SU-DHL-6 (cell line): ENCODE data around the gene RIC1.
"Not testable (repeated sequence)": the region's sequence is repeated elsewhere in the genome, so short reads cannot be mapped to it uniquely, and the experiment has no call there.

ENCODE experiments used
- H2AFZ ChIP-seq: fragments of 200-600 bp; sonication (generic); 2 replicates; pipeline ENCODE4 v1.6.1; 2014; ENCODE audit warnings: low read depth, mild to moderate bottlenecking, moderate library complexity, mixed read lengths, antibody characterized with exemption, low read length; ENCODE audit not compliant: severe bottlenecking
- H3F3A ChIP-seq: fragments of 200-600 bp; shearing (Covaris generic); 2 replicates; pipeline ENCODE4 v1.6.0; 2016; ENCODE audit warnings: antibody characterized with exemption, mild to moderate bottlenecking; ENCODE audit not compliant: insufficient read depth
- H3K27ac ChIP-seq: fragments of 200-600 bp; sonication (generic); 2 replicates; pipeline ENCODE4 v1.5.1; 2016; ENCODE audit warnings: low read depth, mild to moderate bottlenecking, low read length, moderate library complexity, mixed read lengths
- H3K27me3 ChIP-seq: fragments of 200-600 bp; sonication (generic), shearing (Covaris generic); 2 replicates; pipeline ENCODE4 v1.6.0; 2014; ENCODE audit warnings: mild to moderate bottlenecking, low read length
- H3K36me3 ChIP-seq: fragments of 200-600 bp; sonication (generic); 2 replicates; pipeline ENCODE4 v1.6.1; 2014; ENCODE audit warnings: mild to moderate bottlenecking, low read length, mixed read lengths
- H3K4me2 ChIP-seq: fragments of 300-600, 200-600 bp; shearing (Covaris generic), sonication (generic); 2 replicates; pipeline ENCODE4 v1.6.0; 2014; ENCODE audit warnings: low read length, low read depth, mild to moderate bottlenecking; ENCODE audit not compliant: poor library complexity, severe bottlenecking
- H3K4me3 ChIP-seq: fragments of 200-600 bp; sonication (generic); 2 replicates; pipeline ENCODE4 v1.5.1; 2014; ENCODE audit warnings: antibody characterized with exemption, low read length, mild to moderate bottlenecking, mixed read lengths; ENCODE audit not compliant: insufficient read depth, poor library complexity, severe bottlenecking
- H3K79me2 ChIP-seq: fragments of 200-600 bp; sonication (generic); 2 replicates; pipeline ENCODE4 v1.6.1; 2014; ENCODE audit warnings: mild to moderate bottlenecking, low read length, moderate library complexity; ENCODE audit not compliant: insufficient read depth
- H3K9ac ChIP-seq: fragments of 200-600 bp; sonication (generic); 2 replicates; pipeline ENCODE4 v1.7.0; 2014; ENCODE audit warnings: mild to moderate bottlenecking, low read length
- H3K9me2 ChIP-seq: fragments of 200-600 bp; sonication (generic); replicated peaks from 2 replicates; pipeline ENCODE4 v1.6.1; 2014; ENCODE audit warnings: low read length; ENCODE audit not compliant: insufficient read depth
- H3K9me3 ChIP-seq: fragments of 200-600 bp; sonication (generic); 2 replicates; pipeline ENCODE4 v1.6.1; 2014; ENCODE audit warnings: low read length, mixed read lengths; ENCODE audit not compliant: insufficient read depth
- H4K20me1 ChIP-seq: fragments of 200-600 bp; sonication (generic); 2 replicates; pipeline ENCODE4 v1.6.1; 2014; ENCODE audit warnings: low read depth, mild to moderate bottlenecking, antibody characterized with exemption, low read length, moderate library complexity, mixed read lengths
- CTCF ChIP-seq: fragments of 200-600 bp; sonication (generic); IDR thresholded peaks from one replicate; pipeline ENCODE4 v1.5.1; 2017; ENCODE audit warnings: antibody characterized with exemption, mild to moderate bottlenecking, low read length, moderate library complexity; ENCODE audit not compliant: insufficient read depth, poor library complexity, severe bottlenecking
- EZH2phosphoT487 ChIP-seq: fragments of 200-600 bp; sonication (generic), shearing (Covaris generic); conservative IDR thresholded peaks from 2 replicates; pipeline ENCODE4 v1.6.1; 2018; ENCODE audit warnings: mild to moderate bottlenecking, antibody characterized with exemption, low read length, moderate library complexity, mixed read lengths

The RIC1 gene

GRCh38 chr9:5650356-5651105 is 21.6 kb downstream of the RIC1 start:
- Histone ChIP-seq H3K4me2 (no peak overlapping the region), H2AFZ (no peak overlapping the region), H3K9me3 (peaks cover 13% of the 10 kb centered on the region; the same call in 1 of the 2 replicates), H3K27me3 (no peaks in the 10 kb centered on the region), H3K27ac (no peak overlapping the region), H3F3A (no peaks in the 10 kb centered on the region), H3K4me3 (no peak overlapping the region), H3K9ac (no peak overlapping the region), H3K36me3 (peaks cover 10% of the 10 kb centered on the region), H3K9me2 (no peaks in the 10 kb centered on the region), H4K20me1 (peaks cover under 1% of the 10 kb centered on the region; the same call in 1 of the 2 replicates), H3K79me2 (peaks cover 100% of the 10 kb centered on the region)
- no peak for TF ChIP-seq EZH2phosphoT487
- no peak for TF ChIP-seq CTCF

- Histone ChIP-seq H3K36me3 (peaks cover 10% of the 10 kb centered on the region), H3K9me2 (no peaks in the 10 kb centered on the region), H3K9ac (no peak overlapping the region), H3K79me2 (peaks cover 100% of the 10 kb centered on the region), H3K4me3 (no peak overlapping the region), H3F3A (no peaks in the 10 kb centered on the region), H3K9me3 (peaks cover 13% of the 10 kb centered on the region; the same call in 1 of the 2 replicates), H3K4me2 (no peak overlapping the region), H3K27me3 (no peaks in the 10 kb centered on the region), H3K27ac (no peak overlapping the region), H4K20me1 (no peaks in the 10 kb centered on the region; the same call in 1 of the 2 replicates), H2AFZ (no peak overlapping the region)
- TF ChIP-seq CTCF = no peak
- no peak for TF ChIP-seq EZH2phosphoT487
Observed at GRCh38 chr9:5651246-5651645, 22.3 kb downstream of the RIC1 start.

GRCh38 chr9:5652821-5653220 is 23.9 kb downstream of the RIC1 start:
- Histone ChIP-seq H3K9me3 (peaks cover 13% of the 10 kb centered on the region; the same call in 1 of the 2 replicates), H3K4me2 (no peak overlapping the region), H3K79me2 (peaks cover 99% of the 10 kb centered on the region), H3K9me2 (no peaks in the 10 kb centered on the region), H3K27ac (no peak overlapping the region), H3K9ac (no peak overlapping the region), H3K27me3 (no peaks in the 10 kb centered on the region), H3F3A (0 out of 2 replicates have a peak, but pooled peaks cover 5% of the 10 kb centered on the region), H2AFZ (no peak overlapping the region), H3K4me3 (no peak overlapping the region), H4K20me1 (peaks cover 11% of the 10 kb centered on the region; the same call in 1 of the 2 replicates), H3K36me3 (peaks cover 24% of the 10 kb centered on the region)
- TF ChIP-seq EZH2phosphoT487 (no peak), CTCF (no peak)

- H3K4me3 ChIP-seq, H3K9ac ChIP-seq, H3K9me2 ChIP-seq, H4K20me1 ChIP-seq, H2AFZ ChIP-seq, H3K27ac ChIP-seq, H3F3A ChIP-seq, H3K4me2 ChIP-seq, H3K27me3 ChIP-seq, H3K9me3 ChIP-seq: not testable (repeated sequence)
- Histone ChIP-seq H3K36me3 (peaks cover 29% of the 10 kb centered on the region), H3K79me2 (peaks cover 99% of the 10 kb centered on the region)
Observed at GRCh38 chr9:5662804-5663203, 33.9 kb downstream of the RIC1 start.
